ENCODE results near the gene SLC4A2.

Gene SLC4A2

GRCh38 chr7:151087245-151088018 lies 28.0 kb downstream of the SLC4A2 start (continued):
- TF ChIP-seq PATZ1 (tag by site-specific recombination; IDR thresholded peaks at IDR 0.05): peak; percentile 78
- TF ChIP-seq ZNF501 (tag by site-specific recombination; IDR thresholded peaks at IDR 0.05): no peak; the same call in 1 of the 2 replicates
- no peak for TF ChIP-seq ZNF138 (tag by site-specific recombination; IDR thresholded peaks at IDR 0.05; ENCODE audit: borderline replicate concordance)
- no peak for TF ChIP-seq ZNF548 (tag by site-specific recombination; IDR thresholded peaks at IDR 0.05)
- TF ChIP-seq ZNF830 (tag by site-specific recombination; IDR thresholded peaks at IDR 0.05; ENCODE audit: low read depth): no peak
- no peak for TF ChIP-seq ZNF488 (tag by site-specific recombination; IDR thresholded peaks at IDR 0.05)
- TF ChIP-seq OSR2 (tag by site-specific recombination; IDR thresholded peaks at IDR 0.05): no peak
- TF ChIP-seq KLF17 (tag by site-specific recombination; IDR thresholded peaks at IDR 0.05): no peak
- TF ChIP-seq ZNF175 (tag by site-specific recombination; IDR thresholded peaks at IDR 0.05): no peak
- TF ChIP-seq EGR2 (tag by site-specific recombination; IDR thresholded peaks at IDR 0.05; ENCODE audit: low read depth): peak; percentile 39; the same call in 1 of the 2 replicates
- peak; percentile 80 for TF ChIP-seq ZBTB26 (tag by site-specific recombination; optimal IDR thresholded peaks at IDR 0.05)
- TF ChIP-seq ZNF654 (tag by site-specific recombination; IDR thresholded peaks at IDR 0.05; ENCODE audit: low read depth): no peak
- no peak for TF ChIP-seq ZNF621 (tag by site-specific recombination; IDR thresholded peaks at IDR 0.05)
- TF ChIP-seq ZNF248 (tag by site-specific recombination; IDR thresholded peaks at IDR 0.05): no peak
- 0 out of 2 replicates have a peak, but pooled peaks have one; percentile 43 for TF ChIP-seq ZNF423 (tag by site-specific recombination; IDR thresholded peaks at IDR 0.05)
- no peak for TF ChIP-seq ZNF211 (tag by site-specific recombination; IDR thresholded peaks at IDR 0.05; ENCODE audit: low read depth)
- TF ChIP-seq ZNF335 (tag by site-specific recombination; conservative IDR thresholded peaks at IDR 0.05): peak; percentile 96; the same call in 1 of the 2 replicates
- peak; percentile 63; the same call in 1 of the 2 replicates for TF ChIP-seq SP3 (tag by site-specific recombination; IDR thresholded peaks at IDR 0.05)
- peak; percentile 69; the same call in 1 of the 2 replicates for TF ChIP-seq GLI4 (tag by site-specific recombination; IDR thresholded peaks at IDR 0.05)
- 0 out of 2 replicates have a peak, but pooled peaks have one; percentile 16 for TF ChIP-seq ZSCAN30 (tag by site-specific recombination; IDR thresholded peaks at IDR 0.05)
- no peak for TF ChIP-seq PRDM6 (tag by site-specific recombination; IDR thresholded peaks at IDR 0.05)
- TF ChIP-seq ZNF274 (IDR thresholded peaks at IDR 0.05; ENCODE audit: low read length): no peak
- TF ChIP-seq ZNF274 (tag by site-specific recombination; IDR thresholded peaks at IDR 0.05; ENCODE audit: borderline replicate concordance): no peak
- TF ChIP-seq KLF8 (tag by site-specific recombination; IDR thresholded peaks at IDR 0.05): peak; percentile 45; the same call in 1 of the 2 replicates
- TF ChIP-seq ZNF664 (tag by site-specific recombination; IDR thresholded peaks at IDR 0.05): no peak
- 0 out of 2 replicates have a peak, but pooled peaks have one; percentile 25 for TF ChIP-seq MZF1 (tag by site-specific recombination; IDR thresholded peaks at IDR 0.05; ENCODE audit: borderline replicate concordance)
- no peak for TF ChIP-seq ZNF514 (tag by site-specific recombination; IDR thresholded peaks at IDR 0.05)
- no peak; the same call in 1 of the 2 replicates for TF ChIP-seq ZNF341 (tag by site-specific recombination; IDR thresholded peaks at IDR 0.05; ENCODE audit: low read depth)
- TF ChIP-seq GLIS1 (tag by site-specific recombination; IDR thresholded peaks at IDR 0.05): peak; percentile 17; the same call in 1 of the 2 replicates
- peak; percentile 9 for TF ChIP-seq ZEB2 (tag by site-specific recombination; IDR thresholded peaks at IDR 0.05)
- no peak for TF ChIP-seq MEIS1 (CRISPR knock-in tag; IDR thresholded peaks at IDR 0.05; ENCODE audit: borderline replicate concordance)
- TF ChIP-seq GLIS2 (tag by site-specific recombination; IDR thresholded peaks at IDR 0.05): peak; percentile 89
